ENCODE data around the gene ROBO1.

ROBO1 gene

GRCh38 chr3:79052054-79052681, 715.6 kb downstream of the ROBO1 start:
- H3K4me3 ChIP-seq (ENCODE audit: low read depth, low read length): no peak overlapping the region
- DNase-seq (ENCODE audit: low read depth, low spot score): peak; percentile 5
- no peak for TF ChIP-seq CTCF (IDR thresholded peaks at IDR 0.05; ENCODE audit: low read depth, low read length)
- in situ Hi-C loops (cut with HindIII; ENCODE audit: low sequenced_read_pairs): no loop called here

- H3K4me3 ChIP-seq (ENCODE audit: low read depth, low read length): no peak overlapping the region
- in situ Hi-C loops (cut with HindIII; ENCODE audit: low sequenced_read_pairs): no loop called here
- TF ChIP-seq CTCF (IDR thresholded peaks at IDR 0.05; ENCODE audit: low read depth, low read length): no peak
- DNase-seq (ENCODE audit: low read depth, low spot score): no peak
Observed at GRCh38 chr3:79047581-79047980, 720.2 kb downstream of the ROBO1 start.

- no peak for DNase-seq (ENCODE audit: low read depth, low spot score)
- in situ Hi-C loops (cut with HindIII; ENCODE audit: low sequenced_read_pairs): no loop called here
- H3K4me3 ChIP-seq (ENCODE audit: low read depth, low read length): no peak overlapping the region
- TF ChIP-seq CTCF (IDR thresholded peaks at IDR 0.05; ENCODE audit: low read depth, low read length): no peak
Observed at GRCh38 chr3:79041621-79042020, 726.2 kb downstream of the ROBO1 start.

- in situ Hi-C loops (cut with HindIII; ENCODE audit: low sequenced_read_pairs): no loop called here
- H3K4me3 ChIP-seq (ENCODE audit: low read depth, low read length): no peak overlapping the region
- TF ChIP-seq CTCF (IDR thresholded peaks at IDR 0.05; ENCODE audit: low read depth, low read length): no peak
- DNase-seq (ENCODE audit: low read depth, low spot score): peak; percentile 83
Observed at GRCh38 chr3:79040701-79041100, 727.1 kb downstream of the ROBO1 start.

DNA sequence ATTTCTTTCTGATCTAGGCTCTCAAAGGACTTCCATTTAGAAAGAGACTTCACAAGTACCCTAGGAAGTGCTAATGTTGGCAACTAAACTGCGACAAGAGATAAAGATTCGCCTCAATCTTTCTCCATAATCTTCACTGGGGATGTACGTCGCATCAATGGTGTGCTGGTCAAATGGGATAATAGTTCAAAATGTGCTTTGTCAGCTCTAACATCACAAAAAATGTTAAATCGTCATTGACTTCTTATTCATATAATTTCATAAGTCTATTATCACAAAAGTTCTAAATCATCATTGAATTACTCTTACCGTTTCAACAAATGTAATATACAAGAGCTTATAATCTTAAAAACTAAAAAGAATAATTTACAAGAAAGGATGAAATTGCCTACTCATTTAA, 727.7 kb downstream of the ROBO1 start:
- DNase-seq (ENCODE audit: low read depth, low spot score): no peak
- H3K4me3 ChIP-seq (ENCODE audit: low read depth, low read length): no peak overlapping the region
- in situ Hi-C loops (cut with HindIII; ENCODE audit: low sequenced_read_pairs): no loop called here
- TF ChIP-seq CTCF (IDR thresholded peaks at IDR 0.05; ENCODE audit: low read depth, low read length): no peak

GRCh38 chr3:79039192-79039591, 728.6 kb downstream of the ROBO1 start:
- TF ChIP-seq CTCF (IDR thresholded peaks at IDR 0.05; ENCODE audit: low read depth, low read length): no peak
- DNase-seq (ENCODE audit: low read depth, low spot score): no peak
- no peak overlapping the region for H3K4me3 ChIP-seq (ENCODE audit: low read depth, low read length)
- in situ Hi-C loops (cut with HindIII; ENCODE audit: low sequenced_read_pairs): no loop called here

GRCh38 chr3:79038636-79039035, 729.2 kb downstream of the ROBO1 start:
- no peak overlapping the region for H3K4me3 ChIP-seq (ENCODE audit: low read depth, low read length)
- no peak for DNase-seq (ENCODE audit: low read depth, low spot score)
- no peak for TF ChIP-seq CTCF (IDR thresholded peaks at IDR 0.05; ENCODE audit: low read depth, low read length)
- in situ Hi-C loops (cut with HindIII; ENCODE audit: low sequenced_read_pairs): no loop called here
